Peyer's patch (tissue), 4 donors: ENCODE results near the gene PRLH.

Experiments
- POLR2A ChIP-seq, 2 donors: fragments of 450-650 bp; IDR thresholded peaks; one replicate each; pipeline ENCODE4 v1.5.1; 2017; ENCODE audit warnings: antibody characterized with exemption in 2 of 2, mild to moderate bottlenecking in 2 of 2, moderate library complexity in 2 of 2
- TF ChIP-seq, protein P1 (sequence below), 6 experiments: fragments of 450-650 bp in 4 of 6; fragments of 200-600 bp in 2 of 6; sonication (generic) in 1 of 6; IDR thresholded peaks; one replicate each; pipeline ENCODE4 v1.5.1; 2017 to 2019; ENCODE audit warnings: antibody characterized with exemption in 6 of 6, mild to moderate bottlenecking in 3 of 6, moderate library complexity in 1 of 6

DNA sequence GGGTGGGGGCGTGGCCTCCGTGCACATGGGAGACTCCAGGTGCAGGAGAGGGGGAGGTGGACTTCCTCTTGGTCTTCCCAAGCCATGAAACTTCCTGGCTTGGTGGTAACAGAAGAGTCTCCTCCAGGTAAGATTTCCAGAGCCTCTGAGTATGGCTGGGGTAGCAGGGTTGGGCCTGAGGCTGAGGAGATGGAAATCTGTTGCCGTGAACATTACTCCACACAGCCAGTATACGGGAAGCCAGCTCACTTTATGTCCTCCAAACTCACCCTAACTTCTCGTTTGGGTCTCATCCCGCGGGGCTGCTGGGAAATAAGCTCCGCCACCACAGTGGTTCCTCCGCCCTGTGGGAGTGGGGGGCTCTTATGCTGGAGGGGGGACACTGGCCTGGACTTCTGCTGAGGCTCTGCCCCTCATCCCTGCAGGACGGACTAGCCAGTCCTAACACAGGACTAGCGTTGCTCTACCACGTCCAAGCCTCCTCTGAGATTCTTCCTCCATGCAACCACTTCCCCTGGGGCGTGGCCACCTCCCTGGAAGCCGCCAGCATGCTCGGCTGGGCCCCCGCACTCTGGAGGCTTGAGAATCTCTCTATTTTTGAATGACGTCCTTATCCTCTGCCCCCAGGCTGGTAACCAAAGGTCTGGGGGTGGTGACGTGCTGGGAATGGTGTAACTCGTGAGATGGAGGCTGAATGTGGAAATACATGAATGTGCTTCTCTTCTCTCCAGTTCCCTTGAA lies 24.9 kb downstream of the PRLH start:
- TF ChIP-seq POLR2A (IDR thresholded peaks at IDR 0.05) = no peak
- TF ChIP-seq, protein P1, sequence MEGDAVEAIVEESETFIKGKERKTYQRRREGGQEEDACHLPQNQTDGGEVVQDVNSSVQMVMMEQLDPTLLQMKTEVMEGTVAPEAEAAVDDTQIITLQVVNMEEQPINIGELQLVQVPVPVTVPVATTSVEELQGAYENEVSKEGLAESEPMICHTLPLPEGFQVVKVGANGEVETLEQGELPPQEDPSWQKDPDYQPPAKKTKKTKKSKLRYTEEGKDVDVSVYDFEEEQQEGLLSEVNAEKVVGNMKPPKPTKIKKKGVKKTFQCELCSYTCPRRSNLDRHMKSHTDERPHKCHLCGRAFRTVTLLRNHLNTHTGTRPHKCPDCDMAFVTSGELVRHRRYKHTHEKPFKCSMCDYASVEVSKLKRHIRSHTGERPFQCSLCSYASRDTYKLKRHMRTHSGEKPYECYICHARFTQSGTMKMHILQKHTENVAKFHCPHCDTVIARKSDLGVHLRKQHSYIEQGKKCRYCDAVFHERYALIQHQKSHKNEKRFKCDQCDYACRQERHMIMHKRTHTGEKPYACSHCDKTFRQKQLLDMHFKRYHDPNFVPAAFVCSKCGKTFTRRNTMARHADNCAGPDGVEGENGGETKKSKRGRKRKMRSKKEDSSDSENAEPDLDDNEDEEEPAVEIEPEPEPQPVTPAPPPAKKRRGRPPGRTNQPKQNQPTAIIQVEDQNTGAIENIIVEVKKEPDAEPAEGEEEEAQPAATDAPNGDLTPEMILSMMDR (IDR thresholded peaks at IDR 0.05) = no peak
